GM21576 (cell line): Measurements from ENCODE around the gene JOSD2.
"Not testable (repeated sequence)": the region's sequence is repeated elsewhere in the genome, so short reads cannot be mapped to it uniquely, and the experiment has no call there.

Experiments
- ATAC-seq: cut with Tn5 transposase; IDR thresholded peaks from one replicate; pipeline ENCODE4 v1.9.1; 2021; ENCODE audit warnings: mild to moderate bottlenecking, moderate library complexity; ENCODE audit not compliant: unreplicated experiment

Gene JOSD2

DNA sequence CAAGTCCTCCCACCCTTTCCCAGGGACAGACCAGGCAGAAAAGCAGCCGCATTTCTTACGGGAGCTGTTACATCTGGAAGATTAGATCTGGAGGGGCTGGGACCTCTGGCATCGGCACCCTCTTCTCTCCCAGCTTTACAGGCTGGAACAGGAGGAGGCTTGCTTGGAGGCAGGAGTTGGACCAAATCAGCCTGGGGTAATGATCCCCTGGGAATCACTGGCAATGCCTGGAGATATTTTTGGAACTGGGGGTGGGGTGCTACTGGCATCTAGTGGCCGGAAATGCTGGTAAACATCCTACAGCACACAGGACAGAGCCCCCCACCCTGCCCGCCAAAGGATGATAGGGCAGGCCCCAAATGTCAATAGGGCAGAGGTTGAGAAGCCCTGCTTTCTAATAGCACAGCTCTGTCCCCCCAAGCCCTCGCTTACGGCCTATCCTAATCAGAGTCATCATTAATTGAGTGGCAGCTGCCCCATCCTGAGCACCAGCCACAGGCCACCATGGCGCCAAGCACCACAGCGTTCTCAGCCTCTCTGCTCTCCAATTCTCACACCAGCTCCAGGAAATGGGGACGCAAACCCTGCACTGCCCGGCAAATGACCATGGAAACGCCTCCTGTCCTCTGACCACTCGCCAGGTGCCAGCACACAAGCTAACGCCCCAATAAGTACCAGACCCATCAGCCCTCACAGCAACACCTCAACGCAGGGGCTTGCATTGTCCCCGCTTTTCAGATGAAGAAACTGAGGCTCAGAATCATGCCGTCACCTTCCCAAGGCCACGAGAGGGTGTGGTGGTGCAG lies 36.6 kb upstream of the JOSD2 start:
- ATAC-seq = no peak

- no peak for ATAC-seq
Measured at GRCh38 chr19:50546527-50547221, 35.7 kb upstream of the JOSD2 start.

GRCh38 chr19:50542943-50543342 lies 32.0 kb upstream of the JOSD2 start:
- no peak for ATAC-seq

GRCh38 chr19:50537769-50538230 lies 26.8 kb upstream of the JOSD2 start:
- no peak for ATAC-seq

DNA sequence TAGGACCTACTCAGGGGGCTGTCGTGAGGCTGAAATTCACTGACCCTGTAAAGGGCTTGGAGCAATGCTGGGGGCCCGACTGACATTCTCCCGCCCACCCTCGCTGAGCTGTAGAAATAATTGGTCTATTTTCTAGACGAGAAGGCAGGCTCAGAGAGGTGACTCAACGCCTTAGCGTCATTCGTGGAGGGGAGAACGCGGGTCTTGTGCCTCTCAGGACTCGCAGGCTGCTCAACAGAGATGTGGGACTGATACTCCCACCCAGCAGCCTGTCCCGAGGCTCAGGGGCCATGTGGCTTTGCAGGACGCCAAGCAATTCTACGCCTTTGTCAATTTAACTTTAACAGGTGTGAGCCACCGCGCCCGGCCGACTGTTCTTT lies 26.3 kb upstream of the JOSD2 start:
- ATAC-seq = no peak

GRCh38 chr19:50536662-50537305 lies 25.8 kb upstream of the JOSD2 start:
- ATAC-seq = no peak

- ATAC-seq = no peak
Measured at GRCh38 chr19:50535672-50536187, 24.7 kb upstream of the JOSD2 start.

- no peak for ATAC-seq
Measured at GRCh38 chr19:50534478-50534877, 23.5 kb upstream of the JOSD2 start.

GRCh38 chr19:50532952-50533351 lies 22.0 kb upstream of the JOSD2 start:
- no peak for ATAC-seq

- ATAC-seq = no peak
Measured at GRCh38 chr19:50531171-50531612, 20.2 kb upstream of the JOSD2 start.

DNA sequence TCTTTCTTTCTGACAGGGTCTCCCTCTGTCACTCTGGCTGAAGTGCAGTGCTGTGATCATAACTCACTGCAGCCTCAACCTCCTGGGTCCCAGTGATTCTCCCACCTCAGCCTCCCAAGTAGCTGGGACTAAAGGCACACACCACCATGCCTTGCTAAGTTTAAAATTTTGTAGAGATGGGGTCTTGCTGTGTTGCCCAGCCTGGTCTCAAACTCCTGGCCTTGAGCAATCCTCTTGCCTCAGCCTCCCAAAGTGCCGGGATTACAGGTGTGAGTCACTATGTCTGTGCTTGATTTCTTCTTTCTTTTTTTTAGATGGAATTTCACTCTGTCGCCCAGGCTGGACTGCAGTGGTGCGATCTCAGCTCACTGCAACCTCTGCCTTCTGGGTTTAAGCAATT lies 17.1 kb upstream of the JOSD2 start:
- not testable (repeated sequence) for ATAC-seq

- ATAC-seq = no peak
Measured at GRCh38 chr19:50522881-50523280, 11.9 kb upstream of the JOSD2 start.

GRCh38 chr19:50520822-50521465 lies 10.0 kb upstream of the JOSD2 start:
- ATAC-seq = no peak

DNA sequence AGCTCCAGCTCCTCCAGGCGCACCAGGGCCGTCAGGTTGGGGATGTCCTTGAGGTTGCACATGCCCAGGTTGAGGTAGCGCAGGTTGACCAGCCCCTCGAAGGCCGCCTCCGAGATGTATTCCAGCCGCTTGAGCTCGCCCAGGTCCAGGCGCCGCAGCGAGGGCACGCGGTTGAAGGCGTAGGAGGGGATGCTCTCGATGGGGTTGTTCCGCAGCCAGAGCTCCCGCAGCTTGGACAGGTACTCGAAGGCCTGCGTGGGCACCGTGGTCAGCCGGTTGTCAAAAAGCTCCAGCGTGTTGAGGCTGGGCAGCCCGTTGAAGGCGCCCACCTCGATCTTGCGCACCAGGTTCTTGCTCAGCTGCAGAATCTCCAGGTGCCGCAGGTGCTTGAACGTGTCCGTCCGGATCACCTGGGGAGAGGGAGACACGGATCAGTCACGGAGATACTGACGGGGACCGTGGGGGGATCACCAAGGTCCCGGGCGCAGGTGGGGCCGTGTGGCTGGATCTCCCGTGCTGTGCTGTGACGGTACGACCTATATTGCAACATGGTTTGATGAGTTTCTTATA lies 8.1 kb upstream of the JOSD2 start:
- ATAC-seq = no peak

- ATAC-seq = no peak
Measured at GRCh38 chr19:50518091-50519005, 7.4 kb upstream of the JOSD2 start.

DNA sequence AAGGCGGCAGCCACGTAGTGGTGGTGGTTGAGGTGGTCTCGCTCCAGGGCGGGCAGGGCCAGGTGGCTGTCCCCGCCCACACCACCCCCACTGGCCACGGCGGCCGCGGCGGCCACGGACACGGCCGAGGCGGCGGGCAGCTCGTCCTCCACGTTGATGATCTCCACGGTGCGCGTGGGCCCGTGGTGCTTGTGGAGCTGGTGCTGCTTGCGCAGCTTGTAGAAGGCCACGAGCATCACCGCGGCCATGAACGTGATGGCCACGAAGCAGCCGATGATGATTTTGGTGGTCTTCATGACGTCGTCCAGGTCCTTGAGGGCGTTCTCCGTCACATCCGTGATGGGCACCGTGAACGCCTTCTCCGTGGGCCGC lies 6.7 kb upstream of the JOSD2 start:
- ATAC-seq = no peak

DNA sequence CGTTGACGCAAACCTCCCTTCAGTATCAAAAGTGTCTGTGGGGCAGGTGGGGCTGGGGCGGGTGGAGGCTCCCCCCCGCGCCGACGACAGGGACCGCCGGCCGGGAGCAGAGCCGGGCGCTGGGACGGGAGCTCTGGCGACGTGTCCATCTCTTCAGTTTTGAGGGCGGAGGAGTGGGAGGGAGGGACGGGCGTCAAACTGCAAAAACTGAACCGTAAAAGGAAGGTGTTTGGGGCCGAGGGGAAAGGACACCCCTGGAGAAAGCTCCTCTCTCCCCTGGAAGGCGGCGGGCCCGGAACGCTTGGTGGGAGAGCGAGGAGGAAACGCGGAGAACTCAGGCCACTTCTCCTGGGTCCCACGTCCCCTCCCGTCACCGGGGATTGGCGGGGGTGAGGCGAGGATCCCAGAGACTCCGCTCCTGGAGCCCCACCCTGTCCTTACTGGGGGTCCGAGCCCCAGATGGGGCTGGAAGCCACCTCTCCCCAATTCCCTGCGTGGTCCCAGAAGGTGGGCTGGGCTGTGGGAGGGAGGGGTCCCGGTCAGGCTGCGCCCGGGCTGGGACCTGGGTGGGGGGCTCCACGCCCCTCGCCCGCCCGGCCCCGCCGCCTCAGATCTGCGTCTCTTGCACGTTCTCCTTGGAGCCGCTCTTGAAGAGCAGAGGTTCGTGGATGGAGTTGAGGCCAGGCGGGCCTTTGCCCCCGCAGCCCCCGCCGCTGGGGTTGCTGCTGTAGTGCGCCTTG lies 6.1 kb upstream of the JOSD2 start:
- ATAC-seq = no peak

- ATAC-seq = no peak
Measured at GRCh38 chr19:50516456-50516855, 5.5 kb upstream of the JOSD2 start.

- ATAC-seq = no peak
Measured at GRCh38 chr19:50515168-50515561, 4.2 kb upstream of the JOSD2 start.
